Spleen (tissue), 11 donors: Measurements from ENCODE around the gene ADGRA1. TPM values are rescaled to one million over a fixed set of nuclear protein-coding genes. Genes with fewer than 3 reads are reported as not detected.
A peak's percentile ranks its signal among the peaks of the same experiment; 100 is the strongest.

Experiments used
- DNase-seq: peaks from one replicate; pipeline ENCODE4 v3.0.0-alpha.2; 2020
- H3K27ac ChIP-seq, 8 donors: fragments of 200-600 bp; sonication (generic) in 7 of 8; 1 replicate in 4 of 8; 2 replicates in 4 of 8; pipeline versions ENCODE4 v1.5.0 to v1.8.0; 2016 to 2021; ENCODE audit warnings: inconsistent platforms in 4 of 8, mild to moderate bottlenecking in 4 of 8, moderate library complexity in 1 of 8
- H3K27me3 ChIP-seq, 7 donors: fragments of 200-600 bp; sonication (generic) in 6 of 7; replicated peaks in 1 of 7; 1 replicate in 4 of 7; 2 replicates in 3 of 7; pipeline versions ENCODE4 v1.5.0 to v1.8.0; 2016 to 2021; ENCODE audit warnings: inconsistent platforms in 3 of 7, mild to moderate bottlenecking in 1 of 7
- H3K36me3 ChIP-seq, 6 donors: fragments of 200-600 bp; sonication (generic) in 5 of 6; 1 replicate in 4 of 6; 2 replicates in 2 of 6; pipeline versions ENCODE4 v1.5.0 to v1.8.0; 2016 to 2021; ENCODE audit warnings: inconsistent platforms in 2 of 6
- H3K4me1 ChIP-seq, 6 donors: fragments of 200-600 bp; sonication (generic) in 5 of 6; 1 replicate in 3 of 6; 2 replicates in 3 of 6; pipeline versions ENCODE4 v1.5.0 to v1.8.0; 2016 to 2021; ENCODE audit warnings: inconsistent platforms in 3 of 6
- H3K4me3 ChIP-seq, 8 donors: fragments of 200-600 bp; sonication (generic) in 7 of 8; 1 replicate in 4 of 8; 2 replicates in 4 of 8; pipeline versions ENCODE4 v1.5.0 to v1.8.0; 2016 to 2021; ENCODE audit warnings: inconsistent platforms in 4 of 8, mild to moderate bottlenecking in 4 of 8, moderate library complexity in 2 of 8
- H3K9me3 ChIP-seq, 8 donors: fragments of 200-600 bp; sonication (generic) in 7 of 8; 1 replicate in 4 of 8; 2 replicates in 4 of 8; pipeline versions ENCODE4 v1.5.0 to v1.8.0; 2016 to 2021; ENCODE audit warnings: inconsistent platforms in 4 of 8
- POLR2A ChIP-seq, 3 donors: fragments of 450-650 bp; IDR thresholded peaks; one replicate each; pipeline ENCODE4 v1.5.1; 2017; ENCODE audit warnings: antibody characterized with exemption in 3 of 3, mild to moderate bottlenecking in 1 of 3
- POLR2AphosphoS5 ChIP-seq, 3 donors: sonication (generic); formaldehyde crosslinking; IDR thresholded peaks; one replicate each; pipeline ENCODE4 v1.5.1; 2017; ENCODE audit warnings: antibody characterized with exemption in 3 of 3
- WGBS, 5 donors: extraction: QIAGEN DNeasy Blood & Tissue Kit in 3 of 5; methylation state at CpG; one replicate each; pipeline versions ENCODE4 v1.1.5 to v1.1.7; 2013 to 2018; 5-methylcytosine and 5-hydroxymethylcytosine counted together
- intact Hi-C: fragments of 100-400 bp; cut with DNase I; formaldehyde crosslinking; loops from one replicate; pipeline ENCODE4 v1.15.0; 2023; ENCODE audit warnings: low total_unique reads
- polyA plus RNA-seq, 3 donors: library from polyadenylated mRNA; stranded (reverse); fragments of 200-250 nt; gene quantifications; one replicate each; pipeline ENCODE4 v1.2.1, GENCODE V29; 2013
- total RNA-seq, 7 donors: library from RNA; depleted of rRNA in 3 of 7; stranded (reverse); fragments of >200 nt in 3 of 7; fragmentation: NEBNext Ultra II Directional in 4 of 7; extraction: Animal tissue kit (Norgen Biotek cat#: 25700) in 4 of 7; gene quantifications; one replicate each; pipeline versions ENCODE4 v1.1.0 to v1.2.1, GENCODE V29; 2016 to 2021
- TF ChIP-seq, protein P1 (sequence below), 11 experiments: fragments of 200-600 bp in 7 of 11; fragments of 450-650 bp in 4 of 11; sonication (generic) in 4 of 11; IDR thresholded peaks in 8 of 11; conservative IDR thresholded peaks in 3 of 11; 1 replicate in 7 of 11; 2 replicates in 4 of 11; pipeline versions ENCODE4 v1.4.0 to v1.8.0; 2016 to 2021; ENCODE audit warnings: antibody characterized with exemption in 11 of 11, inconsistent platforms in 4 of 11, mild to moderate bottlenecking in 1 of 11
- donor health status: healthy with polysubstance abuse.
- donor health status: DM: no; HTN: no; CAD: no; lungs with moderate emphysema.
- donor health status: DM: no; HTN: no; CAD: no.
- donor health status: Bipolar disorder and iron deficiency.
- donor health status: healthy.
- donor health status: DM: no; HTN: no; CAD: no.
- donor health status: DM: yes; HTN: yes; CAD: no.

Gene ADGRA1
- total and polyA plus RNA-seq, 10 donors: 0.02 to 0.34 (median 0.19) TPM; not detected in 6

DNA sequence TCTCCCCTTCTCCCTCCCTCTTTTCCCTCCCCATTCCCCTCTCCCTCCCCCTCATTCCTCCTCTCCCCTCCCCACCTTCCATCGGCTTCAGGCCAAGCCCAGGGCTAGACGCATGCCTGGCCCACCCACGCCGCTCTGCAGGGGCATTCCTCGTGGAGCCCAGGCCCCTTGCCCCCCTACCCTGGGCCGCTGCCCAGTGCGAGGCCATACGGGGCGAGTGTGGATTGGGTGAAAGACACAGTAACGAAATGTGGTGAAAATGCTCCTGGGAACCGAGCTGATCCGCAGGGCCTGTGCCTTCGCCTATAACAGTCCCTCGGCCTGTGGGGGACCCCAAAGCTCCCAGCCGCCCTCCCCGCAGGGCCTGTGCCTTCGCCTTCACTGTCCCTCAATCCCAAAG, 28.3 kb downstream of the ADGRA1 start:
- Histone ChIP-seq H3K27ac (no peak overlapping the region), H3K4me3 (no peak overlapping the region), H3K4me1 (no peaks in the 10 kb centered on the region), H3K27me3 (peaks cover 0 to 21% (median 0%) of the 10 kb centered on the region in 7 donors), H3K9me3 (peaks cover 0 to 32% (median 23%) of the 10 kb centered on the region in 8 donors), H3K36me3 (no peaks in the 10 kb centered on the region)
- WGBS, 5 donors: 67 to 80% (median 77%) methylated on average over 17 of the region's 17 CpGs
- peak; percentile 41 for DNase-seq
- no peak for TF ChIP-seq POLR2AphosphoS5 (IDR thresholded peaks at IDR 0.05)
- TF ChIP-seq POLR2A (IDR thresholded peaks at IDR 0.05): no peak
- TF ChIP-seq, protein P1, sequence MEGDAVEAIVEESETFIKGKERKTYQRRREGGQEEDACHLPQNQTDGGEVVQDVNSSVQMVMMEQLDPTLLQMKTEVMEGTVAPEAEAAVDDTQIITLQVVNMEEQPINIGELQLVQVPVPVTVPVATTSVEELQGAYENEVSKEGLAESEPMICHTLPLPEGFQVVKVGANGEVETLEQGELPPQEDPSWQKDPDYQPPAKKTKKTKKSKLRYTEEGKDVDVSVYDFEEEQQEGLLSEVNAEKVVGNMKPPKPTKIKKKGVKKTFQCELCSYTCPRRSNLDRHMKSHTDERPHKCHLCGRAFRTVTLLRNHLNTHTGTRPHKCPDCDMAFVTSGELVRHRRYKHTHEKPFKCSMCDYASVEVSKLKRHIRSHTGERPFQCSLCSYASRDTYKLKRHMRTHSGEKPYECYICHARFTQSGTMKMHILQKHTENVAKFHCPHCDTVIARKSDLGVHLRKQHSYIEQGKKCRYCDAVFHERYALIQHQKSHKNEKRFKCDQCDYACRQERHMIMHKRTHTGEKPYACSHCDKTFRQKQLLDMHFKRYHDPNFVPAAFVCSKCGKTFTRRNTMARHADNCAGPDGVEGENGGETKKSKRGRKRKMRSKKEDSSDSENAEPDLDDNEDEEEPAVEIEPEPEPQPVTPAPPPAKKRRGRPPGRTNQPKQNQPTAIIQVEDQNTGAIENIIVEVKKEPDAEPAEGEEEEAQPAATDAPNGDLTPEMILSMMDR (IDR thresholded peaks at IDR 0.05 in 8 of 11, conservative IDR thresholded peaks at IDR 0.05 in 3 of 11): no peak
- intact Hi-C loops: no loop called here

DNA sequence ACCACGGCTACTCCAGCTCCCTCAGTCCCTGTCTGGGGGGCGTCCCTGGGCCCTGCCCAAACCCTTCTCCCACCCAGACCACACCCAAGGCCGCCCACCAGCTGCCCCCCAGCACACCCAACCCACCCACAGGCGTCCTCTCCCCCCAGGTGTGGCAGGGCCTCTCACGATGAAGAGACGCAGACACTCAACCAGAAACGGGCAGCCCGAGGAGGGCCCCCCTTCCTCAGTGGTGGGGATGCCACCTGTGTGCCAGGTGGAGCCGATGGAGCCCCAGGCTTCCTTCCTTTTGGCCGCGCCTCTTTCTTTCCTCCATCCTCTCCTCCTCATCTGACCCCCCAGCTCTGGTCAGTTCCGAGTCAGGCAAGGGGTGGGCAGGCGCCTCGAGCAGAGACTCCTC, 28.7 kb downstream of the ADGRA1 start:
- H3K4me1 ChIP-seq: no peaks in the 10 kb centered on the region
- peak; percentile 59 for DNase-seq
- 70 to 77% (median 71%) methylated on average over 10 to 14 of the region's 14 CpGs for WGBS, 5 donors
- H3K9me3 ChIP-seq: peaks cover 0 to 32% (median 23%) of the 10 kb centered on the region in 8 donors
- H3K27me3 ChIP-seq: peaks cover 0 to 20% (median 0%) of the 10 kb centered on the region in 7 donors
- no peak for TF ChIP-seq POLR2AphosphoS5 (IDR thresholded peaks at IDR 0.05)
- TF ChIP-seq, protein P1 (IDR thresholded peaks at IDR 0.05 in 8 of 11, conservative IDR thresholded peaks at IDR 0.05 in 3 of 11): no peak
- no peak for TF ChIP-seq POLR2A (IDR thresholded peaks at IDR 0.05)
- intact Hi-C loops: no loop called here
- H3K4me3 ChIP-seq: no peak overlapping the region
- H3K36me3 ChIP-seq: no peaks in the 10 kb centered on the region
- H3K27ac ChIP-seq: no peak overlapping the region

DNA sequence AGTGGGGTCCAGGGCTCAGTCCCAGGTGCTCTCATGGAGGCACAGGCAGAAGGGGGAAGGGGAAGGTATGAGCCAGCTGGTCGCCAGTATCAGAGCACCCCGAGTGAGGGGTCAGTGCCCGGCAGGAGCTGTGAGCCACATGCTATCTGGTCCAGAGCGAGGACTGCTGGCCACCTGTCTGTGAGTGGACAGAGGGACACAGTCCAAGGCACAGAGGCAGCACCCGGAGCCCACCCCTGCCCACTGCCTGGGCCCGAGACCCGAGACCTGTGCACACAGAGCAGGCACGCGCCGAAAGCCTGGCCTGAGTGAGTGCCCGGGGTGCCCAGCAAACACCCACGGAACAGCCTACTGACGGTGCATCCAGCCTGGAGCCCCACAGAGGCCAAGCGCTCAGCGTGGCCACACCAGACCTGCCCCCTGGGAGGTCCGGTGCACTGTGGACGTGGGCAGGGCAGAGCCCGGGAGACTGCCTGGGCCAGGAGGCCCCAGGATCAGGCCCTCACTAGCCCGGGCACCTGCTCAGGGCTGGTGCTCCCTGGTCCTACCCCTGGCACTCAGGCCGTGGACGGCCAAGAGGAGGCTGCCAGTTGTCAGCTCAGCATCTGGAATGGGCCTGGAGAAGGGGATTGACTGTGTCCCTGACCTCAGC, 29.4 kb downstream of the ADGRA1 start:
- DNase-seq: peak; percentile 59
- WGBS, 5 donors: 87 to 95% (median 88%) methylated on average over 12 to 21 of the region's 21 CpGs
- Histone ChIP-seq H3K27me3 (peaks cover 0 to 21% (median 0%) of the 10 kb centered on the region in 7 donors), H3K4me3 (no peak overlapping the region), H3K27ac (no peak overlapping the region), H3K36me3 (no peaks in the 10 kb centered on the region), H3K9me3 (peaks cover 0 to 32% (median 23%) of the 10 kb centered on the region in 8 donors), H3K4me1 (no peaks in the 10 kb centered on the region)
- intact Hi-C loops: no loop called here
- TF ChIP-seq, protein P1 (IDR thresholded peaks at IDR 0.05 in 8 of 11, conservative IDR thresholded peaks at IDR 0.05 in 3 of 11): no peak

DNA sequence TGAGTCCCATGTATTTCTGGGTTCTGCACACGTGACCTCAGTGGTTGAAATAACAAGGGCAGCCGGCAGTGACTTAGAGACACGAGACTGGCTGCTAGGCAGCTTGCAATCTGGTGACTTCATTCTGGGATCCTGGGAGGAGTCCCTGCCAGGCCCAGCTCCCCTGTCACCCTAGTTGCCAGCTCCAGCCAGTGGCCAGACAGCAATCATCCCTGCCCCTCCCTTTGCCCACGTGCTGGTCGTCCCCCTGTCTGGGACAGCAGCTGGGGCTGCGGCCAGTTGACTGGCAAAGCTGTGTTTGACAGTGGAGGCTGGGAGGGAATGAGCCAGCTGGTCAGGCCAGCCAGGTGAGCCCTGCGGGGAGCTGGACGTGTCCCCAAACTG, 30.0 kb downstream of the ADGRA1 start:
- Histone ChIP-seq H3K9me3 (peaks cover 0 to 32% (median 23%) of the 10 kb centered on the region in 8 donors), H3K4me1 (peaks cover 0 to 1% (median 0%) of the 10 kb centered on the region in 6 donors), H3K4me3 (no peak overlapping the region), H3K36me3 (no peaks in the 10 kb centered on the region), H3K27ac (no peak overlapping the region), H3K27me3 (peaks cover 0 to 27% (median 0%) of the 10 kb centered on the region in 7 donors)
- peak; percentile 41 for DNase-seq
- intact Hi-C loops: no loop called here
- TF ChIP-seq POLR2A (IDR thresholded peaks at IDR 0.05) (no peak), POLR2AphosphoS5 (IDR thresholded peaks at IDR 0.05) (no peak)
- TF ChIP-seq, protein P1 (IDR thresholded peaks at IDR 0.05 in 8 of 11, conservative IDR thresholded peaks at IDR 0.05 in 3 of 11): no peak
- WGBS, 5 donors: 64 to 93% (median 76%) methylated on average over 5 to 8 of the region's 8 CpGs
